LNCAP (cell line): ENCODE results near the gene CACNG1.

Experiments used
- CTCF ChIP-seq: fragments of 450-650 bp; IDR thresholded peaks from 2 replicates; pipeline ENCODE4 v1.5.1; 2017; ENCODE audit warnings: mild to moderate bottlenecking

The CACNG1 gene

GRCh38 chr17:67054011-67054591 lies 9.7 kb downstream of the CACNG1 start:
- TF ChIP-seq CTCF: no peak

- no peak for TF ChIP-seq CTCF
Measured at GRCh38 chr17:67054608-67055007, 10.3 kb downstream of the CACNG1 start.

GRCh38 chr17:67055041-67055443 lies 10.7 kb downstream of the CACNG1 start:
- no peak for TF ChIP-seq CTCF

GRCh38 chr17:67055811-67056745 lies 11.7 kb downstream of the CACNG1 start:
- no peak for TF ChIP-seq CTCF

- no peak for TF ChIP-seq CTCF
Measured at GRCh38 chr17:67056746-67057490, 12.6 kb downstream of the CACNG1 start.

GRCh38 chr17:67058036-67058435 lies 13.7 kb downstream of the CACNG1 start:
- no peak for TF ChIP-seq CTCF

GRCh38 chr17:67059372-67059771 lies 15.0 kb downstream of the CACNG1 start:
- no peak for TF ChIP-seq CTCF
